ENCODE results near the gene EPB41L5.

- TF ChIP-seq CTCF (IDR thresholded peaks at IDR 0.05 in 8 of 11, conservative IDR thresholded peaks at IDR 0.05 in 3 of 11) (no peak), POLR2A (IDR thresholded peaks at IDR 0.05) (no peak)
Measured at GRCh38 chr2:120218181-120218580, 205.3 kb downstream of the EPB41L5 start.

Measured in spleen (tissue), 7 donors.